GM21423 (cell line): ENCODE results near the gene GNAZ.

ENCODE experiments used
- ATAC-seq: cut with Tn5 transposase; IDR thresholded peaks from one replicate; pipeline ENCODE4 v1.9.1; 2021; ENCODE audit warnings: mild to moderate bottlenecking, moderate library complexity; ENCODE audit not compliant: unreplicated experiment

Gene GNAZ

DNA sequence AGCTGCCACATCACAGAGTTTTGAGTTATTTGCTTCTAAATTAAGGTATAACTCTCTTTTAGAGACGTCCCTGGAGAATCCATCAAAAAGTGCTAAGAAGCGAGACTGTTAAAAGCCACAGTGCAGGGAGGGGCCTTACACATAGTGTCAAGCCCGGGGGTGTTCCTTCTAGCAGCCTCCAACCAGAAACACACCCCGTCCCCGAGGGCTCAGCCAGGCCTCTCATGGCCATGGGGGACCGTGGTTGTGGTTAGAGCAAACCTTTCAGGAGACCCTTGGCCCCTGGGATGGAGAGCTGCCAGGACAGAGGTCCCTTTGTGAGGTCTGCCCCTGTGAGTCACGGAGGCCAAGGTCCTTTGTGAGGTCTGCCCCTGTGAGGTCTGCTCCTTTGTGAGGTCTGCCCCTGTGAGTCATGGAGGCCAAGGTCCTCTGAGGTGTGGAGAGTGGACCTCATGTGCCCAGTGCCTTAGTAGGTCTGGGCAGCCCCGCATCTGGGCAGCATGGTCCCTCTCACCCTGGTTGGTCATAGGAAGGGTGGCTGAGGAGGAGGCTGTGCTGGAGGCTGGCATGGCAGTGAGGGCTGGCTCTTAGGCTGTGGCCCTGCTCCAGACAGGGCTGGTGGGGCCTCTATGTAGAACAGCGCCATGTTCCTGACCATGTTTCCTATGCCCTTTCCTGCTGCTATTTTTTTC is 5.4 kb downstream of the GNAZ start:
- no peak for ATAC-seq

DNA sequence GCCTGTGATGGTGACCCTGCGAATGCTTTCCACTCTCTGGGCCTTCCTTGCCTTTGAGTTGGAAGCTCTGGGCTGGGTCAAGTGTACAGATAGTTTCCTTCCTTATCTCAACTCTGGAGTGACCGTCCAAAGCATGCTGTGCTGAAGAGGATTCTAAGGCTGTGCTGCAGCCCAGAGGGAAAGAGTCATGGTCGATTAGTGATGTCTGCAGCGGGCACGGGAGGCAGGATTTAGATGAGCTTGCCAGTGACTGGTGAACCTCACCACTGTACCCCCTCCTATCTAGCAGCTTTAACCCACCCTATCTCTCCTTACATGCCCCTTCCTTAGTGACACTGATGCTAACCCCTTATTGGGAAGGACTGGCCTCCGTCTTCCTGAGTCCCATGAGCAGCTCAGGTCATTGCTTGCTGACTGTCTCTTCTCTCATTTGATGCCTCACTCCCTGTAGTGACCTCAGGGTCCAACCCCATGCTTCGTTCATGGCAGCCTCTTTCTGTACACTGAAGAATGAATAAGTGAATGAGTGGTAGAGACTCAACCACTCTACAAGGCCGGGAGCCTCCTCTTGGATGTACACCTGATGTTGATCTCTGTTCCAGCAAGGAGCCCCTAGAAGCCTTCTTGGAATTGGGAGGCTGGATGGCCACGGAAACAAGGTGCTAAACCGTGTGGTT is 6.7 kb downstream of the GNAZ start:
- no peak for ATAC-seq

DNA sequence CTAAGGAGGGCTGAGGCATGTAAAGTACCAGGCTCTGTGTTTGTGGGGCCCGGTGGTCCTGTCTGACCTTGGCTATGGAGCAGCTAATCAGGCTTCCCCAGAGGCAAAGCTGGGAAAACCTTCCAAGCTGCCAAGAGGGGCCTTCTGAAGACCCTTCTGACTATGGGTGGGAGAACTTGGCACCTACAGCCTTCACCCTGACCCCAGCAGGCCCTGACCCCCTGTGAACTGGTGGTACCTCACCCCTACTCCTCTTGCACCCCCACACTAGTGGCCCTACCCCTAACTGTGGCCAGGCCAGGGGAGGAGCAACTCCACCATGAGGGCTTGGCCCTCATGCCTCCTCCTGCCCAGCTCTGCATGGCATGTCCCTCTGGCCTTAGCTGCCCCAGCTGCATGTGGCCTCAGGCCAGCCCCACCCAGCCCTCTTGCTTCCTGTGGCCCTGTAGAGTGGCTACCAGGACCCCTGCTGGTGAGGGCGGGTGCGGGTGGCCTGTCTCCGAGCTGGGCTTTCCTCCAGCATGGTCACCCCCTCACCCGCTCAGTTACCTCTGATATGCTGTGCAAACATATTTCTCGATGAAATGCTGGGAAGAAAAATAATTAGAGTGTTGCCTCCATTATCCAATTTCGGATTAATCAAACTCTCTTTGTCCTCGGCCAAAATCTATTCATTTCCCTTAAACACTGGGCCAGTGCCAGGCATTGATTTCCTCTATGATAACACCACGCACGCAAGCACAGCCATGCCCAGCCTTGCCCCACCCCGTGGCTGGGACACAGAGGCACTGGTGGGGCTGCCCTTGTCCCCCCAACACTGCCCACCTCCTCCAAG is 7.5 kb downstream of the GNAZ start:
- ATAC-seq = no peak

DNA sequence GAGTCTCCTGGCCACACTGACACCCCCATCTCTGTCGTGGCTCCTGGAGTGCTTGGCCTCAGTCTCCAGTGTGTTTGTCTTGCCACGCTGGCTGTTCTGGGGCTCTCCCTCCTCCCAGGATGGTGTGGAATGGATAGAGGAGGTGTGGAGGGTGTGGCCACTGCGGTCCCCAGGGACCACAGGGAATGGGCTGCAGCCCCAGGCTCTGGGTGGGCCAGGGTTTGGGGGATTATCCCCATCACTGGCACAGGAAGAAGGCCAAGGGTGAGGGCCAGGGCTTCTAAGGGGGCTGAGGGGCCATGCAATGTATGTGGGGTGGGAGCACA is 8.1 kb downstream of the GNAZ start:
- no peak for ATAC-seq

DNA sequence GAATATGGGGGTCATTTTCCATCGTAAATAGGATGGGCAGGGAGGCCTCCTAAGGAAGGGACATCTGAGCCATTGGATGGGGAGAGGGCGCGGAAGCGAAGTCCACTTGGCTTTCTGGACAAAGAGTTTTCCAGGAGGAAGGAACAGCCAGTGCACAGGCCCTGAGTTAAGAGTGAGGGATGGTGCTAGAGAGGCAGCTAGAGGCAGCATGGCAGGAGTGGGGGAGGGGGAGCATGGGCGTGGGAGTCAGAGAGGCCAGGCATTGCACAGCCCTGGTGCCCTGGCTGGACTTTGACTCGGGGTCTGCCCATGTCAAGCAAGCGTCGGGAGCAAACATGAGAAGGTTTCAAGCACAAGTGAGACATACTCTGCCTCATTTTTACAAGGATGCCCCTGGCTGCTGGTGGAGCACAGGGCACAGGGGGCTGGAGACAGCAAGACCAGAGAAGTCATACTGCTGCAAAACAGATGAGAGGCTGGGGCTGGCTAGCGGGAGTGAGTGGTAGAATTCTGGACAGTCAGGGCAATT is 9.0 kb downstream of the GNAZ start:
- no peak for ATAC-seq

DNA sequence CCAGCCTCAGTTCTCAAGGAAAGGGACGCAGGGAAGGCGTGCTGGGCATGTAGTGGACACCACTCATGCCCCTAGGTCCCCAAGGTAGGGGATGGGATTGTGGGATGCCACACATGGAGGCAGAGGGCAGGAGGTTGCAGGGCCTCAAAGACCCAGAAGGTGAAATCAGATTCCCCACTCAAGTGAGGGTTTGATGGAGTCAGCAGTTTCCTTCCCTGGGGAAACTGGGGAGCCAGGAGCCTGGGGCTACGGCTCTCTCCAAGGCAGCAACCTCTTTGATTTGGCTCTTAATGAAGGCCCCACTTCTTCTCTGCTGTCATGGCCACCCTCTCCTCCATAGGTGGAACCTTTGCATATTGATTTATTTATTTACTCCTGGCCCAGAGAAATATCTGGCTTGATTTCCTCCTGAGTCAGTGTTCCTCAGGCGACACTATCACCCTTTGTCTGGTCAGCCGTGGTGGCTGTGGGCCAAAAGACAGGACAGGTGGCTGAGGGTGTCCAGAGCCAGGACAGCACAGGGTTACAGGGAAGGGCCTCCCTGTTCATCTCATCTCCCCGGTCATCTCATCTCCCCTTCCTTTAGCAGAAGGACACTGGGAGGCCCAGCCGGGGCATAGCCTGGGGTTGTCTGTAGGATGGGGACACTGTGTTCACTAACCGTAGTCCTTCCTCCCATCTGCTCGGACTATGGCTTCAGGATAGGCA is 9.6 kb downstream of the GNAZ start:
- ATAC-seq = no peak

DNA sequence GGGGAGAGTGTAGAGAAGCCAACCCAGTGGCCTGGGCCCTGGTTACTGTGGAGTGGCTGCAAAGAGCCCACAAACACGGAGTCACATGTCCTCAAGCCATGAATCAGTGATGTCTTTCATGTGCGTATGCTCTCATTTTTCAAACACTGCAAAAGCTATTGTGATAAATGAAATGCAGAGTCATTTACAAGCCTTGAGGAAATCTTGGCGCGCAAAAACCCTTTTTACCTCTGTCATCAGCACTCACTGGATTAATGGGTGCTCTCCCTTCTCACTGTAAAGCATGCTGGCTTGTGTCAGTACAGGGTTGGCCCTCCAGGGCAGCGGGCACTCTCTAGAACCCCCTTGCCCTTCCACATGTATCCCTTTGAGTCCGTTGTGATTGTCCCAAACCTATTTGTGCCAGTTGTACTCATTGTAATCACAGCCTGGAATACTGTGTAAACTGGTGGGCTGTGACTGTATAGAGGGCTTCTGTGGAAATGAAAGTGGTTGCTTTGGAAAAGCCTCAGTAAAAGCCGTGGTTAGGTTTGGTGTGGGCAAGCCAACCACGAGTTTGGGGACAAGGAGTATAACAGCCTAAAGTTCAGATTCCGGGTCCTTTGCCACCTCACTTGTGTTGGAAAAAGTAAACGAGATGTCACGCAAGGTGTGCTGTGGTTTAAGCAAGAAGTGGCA is 10.4 kb downstream of the GNAZ start:
- ATAC-seq = no peak

DNA sequence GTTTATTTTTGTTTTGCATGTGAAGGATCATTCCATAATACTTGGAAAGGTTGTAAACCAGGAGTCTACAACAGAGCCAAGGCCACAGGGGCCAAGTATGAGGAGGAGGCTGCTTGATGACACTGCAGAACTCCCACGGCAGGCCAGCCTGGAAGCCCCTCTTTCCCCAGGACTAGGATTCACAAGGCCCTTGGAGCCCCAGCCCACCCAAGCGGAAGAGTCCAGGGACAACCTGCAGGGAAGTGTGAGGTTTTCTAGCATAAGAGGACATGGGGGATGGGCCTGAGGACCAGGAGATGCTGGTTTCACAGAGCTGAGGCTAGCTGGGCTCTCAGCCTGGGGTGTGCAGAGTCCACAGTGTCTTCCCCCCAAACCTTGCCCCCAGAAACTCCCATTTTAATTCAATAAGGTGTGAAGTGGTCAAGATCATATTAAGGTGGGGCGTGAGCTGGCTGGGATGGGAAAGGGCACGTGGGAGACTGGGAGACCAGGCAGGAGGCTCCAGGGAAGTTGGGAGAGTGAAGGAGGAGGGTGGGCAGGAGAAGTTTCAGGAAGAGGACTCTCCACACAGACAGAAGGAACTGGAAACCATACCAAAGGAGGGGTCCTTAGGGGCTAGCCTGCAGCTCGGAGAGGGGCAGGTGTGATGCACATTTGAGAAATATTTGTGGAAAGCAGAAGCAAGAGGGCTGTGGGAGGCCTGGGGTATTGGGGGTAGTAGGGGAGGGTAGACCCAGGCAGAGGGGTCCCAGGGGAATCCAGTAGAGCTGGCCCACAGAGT is 12.4 kb downstream of the GNAZ start:
- ATAC-seq = no peak

DNA sequence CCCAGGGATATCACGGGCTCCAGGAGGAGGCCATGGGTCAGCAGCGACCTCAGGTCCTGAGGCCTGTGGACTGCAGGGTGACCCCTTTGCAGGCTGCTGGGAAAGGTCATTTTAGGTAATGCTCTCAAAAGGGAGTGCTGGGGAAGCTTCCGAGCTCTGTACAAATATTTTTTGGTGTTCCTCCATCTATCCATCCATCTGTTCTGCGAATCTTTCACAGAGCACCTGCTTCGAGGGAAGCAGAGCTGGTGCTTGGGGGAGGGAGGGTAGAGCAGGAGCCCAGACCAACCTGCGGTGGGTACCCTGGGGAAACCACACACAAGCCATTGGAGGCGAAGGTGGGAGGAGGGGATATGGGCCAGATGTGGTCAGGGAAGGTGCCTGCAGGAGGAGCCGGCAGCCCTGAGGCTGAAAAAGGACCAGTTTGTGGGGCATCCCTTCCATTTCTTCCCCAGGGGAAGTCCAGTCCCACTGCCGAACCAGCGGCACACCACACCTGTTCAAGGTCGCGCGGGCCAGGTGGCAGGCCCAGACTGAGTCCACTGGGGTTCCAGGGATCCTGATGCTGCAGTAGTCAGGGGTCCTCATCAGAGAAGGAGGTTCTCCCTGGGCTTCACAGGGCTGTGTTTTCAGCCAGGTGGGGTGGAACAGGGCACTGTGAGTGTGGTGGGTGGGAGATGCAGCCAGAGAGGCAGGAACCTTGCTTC is 13.1 kb downstream of the GNAZ start:
- no peak for ATAC-seq

DNA sequence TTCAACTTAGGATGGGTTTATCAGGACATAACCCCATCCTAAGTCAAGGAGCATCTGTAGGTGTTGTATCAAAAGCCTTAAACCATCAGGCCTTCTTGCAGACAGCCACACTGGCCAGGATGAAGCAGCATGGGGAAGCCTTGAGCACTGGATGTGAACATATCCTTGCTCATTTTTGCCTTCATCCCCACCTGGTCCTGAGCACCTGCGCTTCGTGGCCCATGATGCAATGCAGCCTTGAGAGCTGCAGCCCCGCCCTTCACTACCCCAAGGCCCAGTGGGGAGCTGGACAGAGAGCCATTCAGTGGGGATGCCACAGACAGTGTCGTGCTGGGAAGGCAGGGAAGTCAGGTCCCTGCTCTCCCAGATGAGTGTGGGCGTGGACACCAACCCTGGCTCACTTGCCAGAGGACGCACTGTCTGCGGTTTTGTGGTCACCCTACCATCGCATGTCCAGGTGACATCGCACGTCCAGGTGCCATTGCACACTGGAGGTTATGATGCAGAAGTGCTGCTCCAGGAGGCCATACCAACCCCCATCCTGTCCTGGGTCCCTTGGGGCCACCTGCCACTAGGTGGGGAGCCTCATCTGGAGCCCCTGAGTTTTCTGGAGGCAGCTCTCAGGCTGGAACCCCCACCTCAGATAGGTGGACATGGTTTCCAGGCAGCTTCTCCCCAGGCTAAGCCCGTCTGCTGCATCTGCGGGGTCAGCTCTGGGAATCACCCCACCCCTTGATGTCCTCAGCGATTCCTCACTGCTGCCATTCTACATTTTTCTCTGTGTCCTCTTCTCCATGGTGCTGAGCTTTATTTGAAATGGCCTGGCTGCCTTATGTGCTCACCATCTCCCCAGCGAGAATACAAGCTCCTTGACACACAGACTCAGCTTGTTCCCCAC is 14.4 kb downstream of the GNAZ start:
- ATAC-seq = no peak

DNA sequence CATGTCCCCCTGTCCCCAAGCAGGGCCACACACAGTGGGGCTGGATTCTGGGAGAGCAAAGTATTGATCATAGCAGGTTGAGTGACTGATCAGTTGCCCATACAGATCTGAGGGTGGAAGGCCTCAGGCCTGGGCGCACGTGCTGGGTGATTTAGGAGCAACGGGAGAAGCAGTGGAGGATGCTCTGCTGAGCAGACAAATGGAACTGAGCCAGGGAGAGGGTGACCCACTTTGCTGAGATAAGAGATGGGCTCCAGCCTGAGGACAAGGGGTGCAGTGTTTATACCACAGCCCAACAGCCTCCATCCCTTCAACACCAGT is 15.0 kb downstream of the GNAZ start:
- no peak for ATAC-seq

DNA sequence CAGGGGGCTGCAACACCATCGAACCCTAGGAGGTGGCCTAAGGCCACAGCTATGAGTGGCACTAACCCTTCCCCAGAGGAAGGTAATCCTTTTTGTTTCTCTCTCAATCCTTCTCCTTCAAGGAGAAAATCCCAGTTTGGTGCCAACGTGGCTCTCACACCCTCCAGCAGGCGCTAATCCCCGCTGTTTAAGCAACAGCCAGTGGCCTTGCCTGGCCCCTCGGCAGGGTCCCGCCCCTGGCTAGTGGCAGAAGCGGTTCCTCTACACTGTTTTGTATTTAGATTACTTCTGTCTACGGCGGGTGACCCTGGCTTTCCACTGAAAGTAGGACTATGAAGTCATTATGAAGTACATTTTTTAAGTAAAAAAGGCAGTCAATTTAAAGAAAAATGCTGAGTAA is 15.5 kb downstream of the GNAZ start:
- no peak for ATAC-seq

DNA sequence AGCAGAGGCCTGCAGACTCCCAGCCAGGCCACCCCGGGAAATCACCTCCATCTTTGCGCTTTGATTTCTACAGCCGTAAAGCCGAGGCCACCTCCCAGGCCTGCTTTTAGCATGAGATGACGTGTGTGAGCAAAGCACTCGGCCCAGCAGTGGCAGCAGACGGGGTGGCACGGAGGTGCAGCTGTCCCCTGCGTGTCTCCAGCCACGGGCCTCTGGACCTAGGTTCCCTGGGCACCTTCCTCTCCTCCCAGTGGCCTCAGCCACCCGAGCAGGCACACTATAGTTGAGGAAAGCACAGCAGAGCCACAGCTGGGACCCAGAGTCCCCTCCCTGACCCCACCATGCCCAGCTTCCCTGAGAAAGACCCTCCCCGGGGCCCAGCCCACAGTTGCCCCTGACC is 15.9 kb downstream of the GNAZ start:
- ATAC-seq = no peak

DNA sequence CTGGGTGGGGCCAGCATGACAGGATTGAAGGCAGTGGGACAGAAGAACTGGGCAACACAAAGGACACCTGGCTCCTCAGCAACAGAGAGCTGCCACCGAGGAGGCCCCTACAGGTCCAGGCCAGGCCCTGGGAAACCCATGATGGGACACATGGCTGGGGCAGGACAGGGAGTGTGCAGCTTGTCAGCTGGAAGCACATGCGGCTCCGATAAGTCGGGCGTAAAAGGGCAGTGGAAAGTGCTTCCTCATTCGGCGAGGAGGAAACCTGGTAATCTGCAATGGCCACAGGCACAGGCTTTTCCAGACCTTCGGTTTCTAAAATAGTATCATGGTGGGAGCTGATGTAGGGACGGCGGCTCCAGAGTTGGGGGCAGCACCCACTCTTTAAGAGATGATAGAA is 16.5 kb downstream of the GNAZ start:
- ATAC-seq = no peak

DNA sequence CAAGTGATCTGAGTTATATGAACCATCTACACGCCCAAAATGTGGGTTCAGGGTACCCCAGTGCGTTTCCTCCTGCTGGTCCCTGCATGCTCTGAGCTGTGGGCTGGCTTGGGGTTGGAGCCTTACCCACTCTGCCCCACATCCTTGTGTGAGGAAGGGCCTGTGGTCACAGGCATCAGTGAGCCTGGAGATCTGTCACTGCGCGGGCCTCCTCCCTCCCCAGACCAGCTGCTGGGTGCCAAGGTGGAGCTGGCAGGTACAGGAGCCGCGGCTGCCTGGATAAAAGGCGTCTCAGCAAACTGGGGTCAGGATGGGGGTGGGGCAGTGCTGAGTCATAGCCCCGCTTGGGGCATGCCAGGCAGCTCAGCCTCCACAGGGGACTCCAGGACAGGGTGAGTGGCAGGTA is 17.9 kb downstream of the GNAZ start:
- no peak for ATAC-seq

DNA sequence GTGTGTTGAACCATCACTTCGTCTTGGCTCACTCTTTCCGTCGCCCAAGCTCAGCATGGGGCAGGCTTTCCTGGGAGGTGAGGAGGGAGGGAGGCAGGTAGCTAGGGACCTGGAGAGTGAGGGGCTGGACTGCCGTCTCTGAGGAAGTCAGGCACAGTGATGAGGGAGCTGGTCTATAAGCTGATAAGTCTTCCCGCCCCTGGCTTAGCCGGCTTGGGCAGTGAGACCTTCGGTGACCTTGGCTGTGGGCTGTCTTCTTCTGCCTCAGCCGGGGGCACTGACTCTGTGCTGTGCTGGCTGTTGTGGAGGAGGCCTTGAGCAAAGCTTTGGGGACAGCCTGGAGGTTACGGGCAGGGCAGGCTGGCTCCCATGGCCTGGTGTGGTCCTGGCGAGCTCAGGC is 18.7 kb downstream of the GNAZ start:
- no peak for ATAC-seq

DNA sequence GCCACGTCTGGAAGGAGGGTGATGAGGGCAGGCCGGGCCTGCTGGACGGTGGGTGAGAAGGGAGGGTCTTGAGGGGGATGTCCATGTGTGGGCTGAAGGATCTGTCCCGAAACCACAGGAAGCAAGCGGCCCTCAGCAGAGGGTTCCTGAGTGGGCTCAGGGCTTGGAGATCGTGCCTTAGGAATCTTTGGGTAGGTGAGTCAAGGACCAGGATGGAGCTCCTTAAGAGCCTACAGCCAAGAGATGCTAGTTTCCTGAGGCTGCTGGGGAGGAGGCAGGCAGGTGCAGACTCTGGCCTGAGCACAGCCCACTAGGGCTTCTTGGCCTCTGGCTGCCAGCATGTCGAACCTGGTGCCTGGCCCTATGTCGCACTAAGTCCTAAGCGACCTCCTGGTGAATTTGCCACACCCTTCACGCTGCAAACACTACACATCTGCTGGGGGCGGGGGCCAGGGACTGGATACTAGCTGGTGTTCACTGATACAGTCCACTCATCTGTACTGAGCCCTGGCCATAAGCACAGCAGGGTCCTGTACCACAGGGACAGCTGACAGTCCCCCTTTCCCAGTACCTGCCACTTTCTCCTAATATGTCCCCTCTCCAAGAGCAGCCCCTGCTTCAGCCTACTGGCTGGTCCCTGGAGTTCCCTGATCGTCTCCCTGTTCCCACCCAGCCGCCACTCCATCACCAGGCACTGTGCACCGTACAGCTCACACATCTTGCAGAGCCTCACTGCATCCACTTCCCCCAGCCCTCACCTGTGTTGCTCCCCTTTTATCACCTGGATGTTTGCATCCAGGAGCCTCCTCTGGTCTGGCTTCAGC is 19.5 kb downstream of the GNAZ start:
- ATAC-seq = no peak

DNA sequence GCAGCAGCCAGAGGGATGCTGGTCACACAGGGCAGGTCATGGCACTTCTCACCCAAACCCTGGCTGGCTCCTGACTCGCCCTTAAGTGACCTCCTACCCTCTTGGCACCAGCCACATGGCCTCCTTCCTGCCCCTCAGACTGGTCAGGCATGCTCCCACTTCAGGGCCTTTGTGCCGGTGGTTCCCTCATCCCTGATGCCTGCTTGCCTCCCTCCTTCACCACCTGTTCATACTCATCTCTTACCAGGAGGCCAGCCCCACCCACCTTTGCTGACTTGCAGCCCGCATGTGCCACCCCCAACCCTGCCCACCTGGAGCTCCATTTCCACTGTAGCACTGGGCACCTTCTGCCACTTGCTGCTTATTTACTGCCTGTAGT is 20.1 kb downstream of the GNAZ start:
- ATAC-seq = no peak
